Activated gamma-delta T cell (primary cell): ENCODE results near the gene PSMD1.
"Not testable (repeated sequence)": the region's sequence is repeated elsewhere in the genome, so short reads cannot be mapped to it uniquely, and the experiment has no call there.

Experiments used
- DNase-seq: peaks from one replicate; lab custom pipeline; 2025; lab: John Stamatoyannopoulos, UW

PSMD1 gene

GRCh38 chr2:231185886-231186285, 129.2 kb downstream of the PSMD1 start:
- no peak for DNase-seq

GRCh38 chr2:231186325-231186724, 129.7 kb downstream of the PSMD1 start:
- DNase-seq = no peak

DNA sequence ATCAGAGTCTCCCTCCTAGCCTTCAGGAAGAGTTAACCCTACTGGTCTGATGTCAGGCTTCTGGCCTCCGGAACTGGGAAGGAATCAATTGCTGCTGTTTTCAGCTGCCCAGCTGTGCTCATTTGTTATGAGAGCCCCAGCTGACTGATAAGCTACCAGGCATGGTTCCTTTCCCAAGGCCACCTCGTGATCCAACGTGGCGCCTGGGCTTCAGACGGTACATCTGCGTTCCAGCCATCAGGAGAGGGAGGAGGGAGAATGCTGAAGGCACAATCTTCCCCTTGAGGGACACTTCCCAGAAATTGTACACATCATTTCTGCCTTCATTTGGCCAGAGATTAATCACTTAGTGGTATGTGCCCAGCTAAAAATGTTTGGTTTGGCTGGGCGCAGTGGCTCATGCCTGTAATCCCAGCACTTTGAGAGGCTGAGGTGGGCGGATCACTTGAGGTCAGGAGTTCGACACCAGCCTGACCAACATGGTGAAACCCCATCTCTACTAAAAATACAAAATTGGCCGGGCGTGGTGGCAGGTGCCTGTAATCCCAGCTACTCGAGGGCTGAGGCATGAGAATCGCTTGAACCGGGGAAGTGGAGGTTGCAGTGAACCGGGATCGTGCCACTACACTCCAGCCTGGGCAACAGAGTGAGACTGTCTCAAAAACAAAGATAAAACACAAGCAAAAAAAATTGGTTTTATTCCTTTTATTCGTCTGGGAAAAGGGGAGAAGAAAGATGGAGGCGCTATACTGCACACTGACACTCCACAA, 131.3 kb downstream of the PSMD1 start:
- no peak for DNase-seq

- DNase-seq = no peak
These were observed 132.0 kb downstream of the PSMD1 start for GRCh38 chr2:231188506-231189170.

DNA sequence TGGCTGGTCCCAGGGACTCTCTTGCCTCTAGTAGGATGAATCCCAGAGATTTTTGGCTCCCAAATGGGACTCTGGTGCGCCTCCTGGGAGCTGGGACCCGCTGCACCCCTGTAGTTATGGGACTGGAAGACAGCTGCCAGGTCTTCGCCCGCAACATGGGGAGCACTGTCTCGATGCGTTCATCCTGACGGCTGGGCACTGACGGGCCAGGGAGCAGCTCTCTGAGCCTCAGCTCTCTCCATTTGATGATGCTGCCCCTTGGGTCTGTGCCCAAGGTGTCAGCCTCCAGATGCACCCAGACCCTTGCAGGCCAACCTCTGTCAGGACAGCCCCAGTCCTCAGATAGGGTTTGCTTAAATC, 132.5 kb downstream of the PSMD1 start:
- DNase-seq = no peak

DNA sequence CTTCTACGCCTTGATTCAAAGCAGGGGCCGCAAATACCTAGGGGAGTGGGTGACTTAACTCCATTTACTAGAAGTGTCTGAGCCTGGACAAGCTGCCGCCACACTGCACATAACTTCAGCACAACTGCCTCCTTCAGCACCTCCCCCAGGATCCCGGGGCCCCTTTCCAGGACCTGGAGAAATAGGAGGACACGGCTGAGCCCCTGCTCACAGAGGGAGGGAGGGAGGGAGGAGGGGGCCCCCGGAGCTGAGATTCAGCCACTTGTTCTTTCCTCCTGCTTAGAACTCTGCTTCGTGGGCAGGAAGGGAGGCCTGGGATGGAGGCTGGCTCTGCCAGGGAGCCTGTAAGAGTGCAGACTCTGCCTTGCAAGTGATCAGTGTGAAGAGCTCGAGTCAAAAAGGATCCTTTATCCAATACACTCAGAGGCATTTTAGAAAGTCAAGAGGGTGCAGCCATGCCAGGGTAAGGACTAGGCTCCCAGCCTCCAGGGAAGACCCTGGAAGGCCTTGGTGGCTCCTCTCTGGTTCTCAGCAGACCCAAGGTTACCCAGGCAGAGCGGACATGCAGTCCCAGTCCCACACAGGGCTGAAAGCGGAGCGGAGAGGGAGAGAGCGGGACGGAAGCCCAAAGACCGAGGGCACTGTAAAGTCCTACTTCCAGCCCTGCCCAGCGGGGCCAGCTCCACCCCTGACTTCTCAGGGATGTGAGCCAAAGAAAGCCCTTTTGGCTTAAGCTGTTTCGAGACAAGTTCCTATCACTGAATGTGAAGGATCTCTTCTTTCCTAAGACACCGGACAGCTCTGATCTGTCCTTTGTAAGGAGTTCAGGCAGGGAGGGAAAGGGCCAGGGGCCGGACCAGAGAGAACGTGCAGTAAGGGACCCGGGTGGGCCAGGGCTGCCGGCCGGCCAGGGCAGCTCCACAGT, 133.2 kb downstream of the PSMD1 start:
- no peak for DNase-seq

GRCh38 chr2:231190531-231191197, 134.0 kb downstream of the PSMD1 start:
- no peak for DNase-seq

DNA sequence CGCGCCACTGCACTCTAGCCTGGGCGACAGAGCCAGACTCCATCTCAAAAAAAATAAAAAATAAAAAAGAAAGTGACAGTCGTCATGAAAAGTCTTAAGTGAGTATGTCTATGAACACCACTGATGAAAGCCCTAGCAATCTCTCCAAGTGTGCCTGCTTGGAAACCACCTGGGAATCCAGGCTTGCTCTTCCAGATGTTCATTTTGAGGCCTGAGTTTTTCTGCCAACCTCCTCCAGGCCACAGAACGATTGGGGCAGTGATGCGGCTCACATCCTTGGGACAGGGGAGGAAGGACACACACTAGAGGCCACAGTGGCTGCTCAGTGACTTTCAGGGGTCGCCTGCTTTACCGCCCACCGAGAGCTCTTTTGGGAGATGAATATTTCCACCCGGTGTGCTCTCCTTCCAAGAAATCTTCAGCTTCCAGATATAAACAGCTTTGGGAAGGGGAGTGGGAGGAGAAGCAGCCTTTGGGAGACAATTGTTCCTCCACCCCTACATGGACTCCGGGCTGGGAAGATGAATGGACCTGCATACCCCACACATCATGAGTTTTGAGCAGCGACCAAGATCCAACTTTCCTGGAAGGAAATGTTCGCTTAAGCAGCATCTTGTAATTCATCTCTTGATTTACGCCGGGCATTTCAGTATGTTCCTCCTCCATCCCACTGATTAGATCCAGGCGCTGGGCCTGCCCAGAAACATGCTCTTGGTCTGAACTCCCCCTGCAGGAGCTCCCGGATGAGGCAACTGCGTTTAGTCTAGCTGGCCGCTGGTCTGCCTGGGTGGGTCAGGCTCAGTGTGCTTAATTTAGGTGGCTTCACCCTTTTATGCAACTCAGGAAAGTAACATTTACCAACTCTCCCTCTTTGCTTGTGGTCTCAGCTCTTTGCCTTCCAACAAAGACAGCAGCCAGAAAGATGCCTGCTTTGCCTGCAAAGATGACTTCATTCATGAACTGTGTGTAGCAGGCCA, 135.5 kb downstream of the PSMD1 start:
- no peak for DNase-seq

DNA sequence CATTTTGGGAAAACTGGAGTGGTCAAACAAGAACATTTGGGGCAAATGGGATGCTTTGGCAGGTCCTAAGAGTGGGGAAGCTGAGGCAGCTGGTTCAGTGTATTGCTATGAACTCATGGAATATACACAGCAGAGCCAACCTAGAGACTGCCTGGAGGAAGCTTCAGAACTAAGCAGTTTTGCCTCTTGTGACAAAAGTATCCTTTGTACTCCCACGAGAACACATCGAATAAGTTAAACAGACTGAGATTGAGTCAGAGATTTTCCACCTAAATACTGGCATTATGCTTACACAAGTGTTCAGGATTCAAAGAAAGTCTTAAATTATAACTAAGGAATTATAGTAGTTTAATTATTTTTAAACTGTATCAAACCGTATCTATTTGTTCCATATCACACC, 136.5 kb downstream of the PSMD1 start:
- no peak for DNase-seq

DNA sequence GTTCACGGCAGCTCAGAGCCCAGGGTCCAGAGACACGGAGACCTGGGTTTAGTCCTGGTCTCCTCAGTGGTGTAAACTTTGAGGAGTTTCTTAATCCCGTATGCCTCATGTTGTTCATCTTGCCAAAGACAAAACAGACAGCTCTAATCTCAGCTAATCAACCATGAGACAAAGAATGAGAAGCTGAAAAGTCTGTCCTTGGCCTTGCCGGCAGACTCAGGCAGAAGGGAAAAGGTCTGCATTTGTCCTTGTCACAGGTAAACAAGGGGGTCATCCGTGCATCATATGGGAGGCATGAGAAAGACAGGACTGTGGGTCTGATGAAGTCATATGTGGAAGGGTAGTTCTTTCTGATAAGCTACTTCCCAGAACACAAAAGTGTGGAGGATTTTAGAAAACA, 139.9 kb downstream of the PSMD1 start:
- no peak for DNase-seq

DNA sequence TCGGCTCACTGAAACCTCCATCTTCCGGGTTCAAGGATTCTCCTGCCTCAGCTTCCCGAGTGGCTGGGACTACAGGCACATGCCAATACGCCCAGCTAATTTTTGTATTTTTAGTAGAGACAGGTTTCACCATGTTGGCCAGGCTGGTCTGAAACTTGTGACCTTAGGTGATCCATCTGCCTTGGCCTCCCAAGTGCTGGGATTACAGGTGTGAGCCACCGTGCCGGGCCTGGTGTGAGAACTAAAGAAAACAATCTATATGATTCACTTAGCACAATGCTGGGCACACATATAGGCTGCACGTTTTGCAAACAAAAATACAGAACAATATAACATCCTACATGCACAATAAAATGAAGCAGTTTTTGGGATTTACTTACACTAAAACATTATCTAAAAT, 140.5 kb downstream of the PSMD1 start:
- DNase-seq = not testable (repeated sequence)

DNA sequence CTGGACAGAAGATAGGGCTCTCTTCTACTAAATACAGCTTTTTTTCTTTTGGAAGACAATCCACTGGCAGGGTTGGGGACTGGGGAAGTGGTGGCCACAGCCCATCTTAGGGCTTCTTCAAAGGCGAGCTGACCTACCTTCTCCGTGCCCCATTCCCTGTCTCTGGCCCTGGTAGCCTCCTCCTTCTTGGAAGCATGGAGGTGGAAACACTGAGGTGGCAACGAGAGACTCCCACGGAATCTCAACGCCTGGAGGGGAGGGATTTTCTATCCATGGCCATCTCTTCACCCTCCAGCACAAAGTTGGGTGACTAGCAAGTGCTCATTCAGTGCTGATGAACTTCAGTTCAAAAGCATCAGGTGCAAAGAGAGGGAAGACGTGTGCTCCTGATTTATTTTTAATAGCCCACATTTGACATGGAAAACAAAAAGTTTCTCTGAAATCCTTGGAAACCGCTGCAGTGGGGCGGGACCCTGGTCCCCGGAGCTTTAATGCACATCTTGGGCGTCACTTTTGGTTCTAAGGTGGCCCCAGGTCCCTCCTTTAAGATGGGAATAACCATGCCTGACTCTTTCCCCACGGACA, 141.1 kb downstream of the PSMD1 start:
- DNase-seq = no peak

DNA sequence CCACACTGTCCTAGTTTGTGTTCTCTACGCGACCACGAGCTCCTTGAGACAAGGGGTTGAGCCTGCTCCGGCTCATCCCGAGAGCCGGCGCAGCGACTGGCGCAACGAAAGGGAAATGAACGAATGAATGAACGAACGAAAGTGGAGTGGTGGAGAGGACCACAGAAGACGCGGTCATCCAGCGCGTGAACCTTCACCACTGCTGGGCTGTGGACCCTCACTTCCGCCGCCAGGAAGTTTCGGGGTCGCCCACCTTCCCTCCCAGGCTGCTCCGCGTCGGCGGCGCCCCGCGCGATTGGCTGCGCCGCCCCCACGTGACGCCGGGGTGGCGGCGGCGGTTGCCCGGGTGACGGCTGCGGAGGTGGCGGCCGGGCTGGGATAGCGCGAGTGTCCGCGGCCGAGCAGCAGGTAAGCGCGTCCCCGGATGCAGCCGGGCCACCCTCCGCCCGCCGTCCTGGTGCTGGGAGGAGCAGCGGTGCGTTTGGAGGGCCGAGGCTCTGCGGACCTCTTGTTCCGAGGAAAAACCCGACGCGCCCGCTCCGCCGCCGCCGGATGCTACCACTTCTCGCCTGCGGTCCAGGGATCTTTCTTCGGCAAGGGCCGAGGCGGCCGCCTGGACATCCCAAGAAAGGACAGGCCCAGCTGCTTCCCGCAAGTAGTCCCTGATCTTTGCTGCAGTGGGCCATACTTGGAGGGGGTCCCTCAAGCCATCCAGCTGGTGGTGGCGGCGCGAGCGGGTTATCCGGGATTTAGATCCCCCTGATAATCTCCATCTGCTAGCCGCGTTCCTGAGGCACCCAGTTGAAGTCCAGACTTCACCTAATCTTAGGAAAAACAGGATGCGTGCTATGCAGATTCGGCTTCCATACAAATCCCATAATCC, 141.9 kb downstream of the PSMD1 start, which contains the start of gene ARMC9:
ARMC9 (plus strand) TSS at position 341 of the 883 bp plus-strand sequence. CDS start 7,608 bp downstream, outside the sequence.
- DNase-seq = peak; percentile 59

DNA sequence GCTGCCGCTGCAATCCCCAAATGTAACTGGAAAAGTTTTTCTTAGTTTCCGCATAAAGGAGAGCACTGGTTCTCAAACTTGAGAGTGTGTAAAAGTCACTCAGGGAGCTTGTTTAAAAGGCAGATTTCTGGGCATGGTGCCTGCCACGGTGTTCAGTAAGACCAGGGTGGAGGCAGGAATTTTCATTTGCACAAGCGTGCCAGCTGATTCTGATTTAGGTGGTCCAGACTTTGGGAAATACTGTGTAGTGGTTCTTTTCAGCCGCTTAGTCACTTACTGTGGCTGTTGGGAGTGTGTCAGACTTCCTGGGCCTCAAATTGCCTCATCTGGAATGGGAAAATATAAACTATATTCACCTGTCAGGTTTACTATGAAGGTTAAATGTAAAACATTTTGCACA, 142.6 kb downstream of the PSMD1 start:
- DNase-seq = no peak

GRCh38 chr2:231200805-231201474, 144.3 kb downstream of the PSMD1 start:
- no peak for DNase-seq

DNA sequence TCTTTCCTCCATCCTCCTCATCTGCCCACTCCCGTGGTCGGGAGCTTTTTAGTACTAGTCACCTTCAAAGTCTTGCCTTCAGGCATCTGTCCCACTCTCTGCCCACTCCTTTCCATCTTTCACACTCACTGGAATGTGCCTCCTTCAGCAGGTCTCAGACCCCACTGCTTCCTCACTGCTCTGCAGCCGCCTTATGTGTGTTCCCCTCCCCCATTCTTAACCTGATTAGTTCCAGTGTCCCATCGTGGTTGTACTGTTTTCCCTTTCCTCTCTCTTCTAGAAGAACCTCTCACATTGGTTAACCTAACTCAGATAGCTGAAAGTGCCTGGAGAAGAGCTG, 144.8 kb downstream of the PSMD1 start:
- no peak for DNase-seq

- DNase-seq = no peak
These were observed 146.4 kb downstream of the PSMD1 start for GRCh38 chr2:231203087-231203486.

- DNase-seq = no peak
These were observed 147.5 kb downstream of the PSMD1 start for GRCh38 chr2:231204146-231204545.

DNA sequence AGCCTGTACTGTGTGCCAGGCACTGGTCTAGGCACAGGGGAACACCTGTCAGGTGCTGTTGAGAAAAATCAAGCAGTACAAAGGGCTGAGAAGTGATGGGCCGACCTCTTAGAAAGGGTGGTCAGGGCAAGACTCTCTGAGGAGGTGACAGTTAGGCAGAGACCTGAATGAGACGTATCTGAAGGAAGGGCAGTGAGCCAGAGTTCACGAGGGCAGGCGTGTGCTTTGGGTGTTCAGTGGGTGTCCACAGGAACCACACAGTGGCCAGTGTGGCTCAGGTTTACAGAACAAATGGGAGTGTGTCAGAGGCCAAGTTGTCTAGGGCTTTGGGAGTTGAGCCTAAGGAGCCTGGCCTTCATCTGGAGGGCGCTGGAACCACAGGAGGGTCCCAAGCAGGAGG, 147.9 kb downstream of the PSMD1 start:
- no peak for DNase-seq
